Vagina (tissue), 2 donors: ENCODE results near the gene SPHK1.

ENCODE experiments used
- POLR2A ChIP-seq, 2 donors: fragments of 450-650 bp; IDR thresholded peaks; one replicate each; pipeline ENCODE4 v1.6.1; 2017; ENCODE audit warnings: antibody characterized with exemption in 2 of 2, mild to moderate bottlenecking in 2 of 2, moderate library complexity in 2 of 2
- POLR2AphosphoS5 ChIP-seq, 2 donors: sonication (generic); formaldehyde crosslinking; IDR thresholded peaks; one replicate each; pipeline ENCODE4 v1.9.0; 2017; ENCODE audit warnings: antibody characterized with exemption in 2 of 2, mild to moderate bottlenecking in 2 of 2, low read depth in 1 of 2; ENCODE audit not compliant: insufficient read depth in 1 of 2
- TF ChIP-seq, protein P1 (sequence below), 3 experiments: fragments of 450-650 bp in 2 of 3; fragments of 200-600 bp in 1 of 3; sonication (generic) in 1 of 3; IDR thresholded peaks; one replicate each; pipeline ENCODE4 v1.5.1; 2017 to 2019; ENCODE audit warnings: antibody characterized with exemption in 3 of 3, mild to moderate bottlenecking in 2 of 3, moderate library complexity in 2 of 3

DNA sequence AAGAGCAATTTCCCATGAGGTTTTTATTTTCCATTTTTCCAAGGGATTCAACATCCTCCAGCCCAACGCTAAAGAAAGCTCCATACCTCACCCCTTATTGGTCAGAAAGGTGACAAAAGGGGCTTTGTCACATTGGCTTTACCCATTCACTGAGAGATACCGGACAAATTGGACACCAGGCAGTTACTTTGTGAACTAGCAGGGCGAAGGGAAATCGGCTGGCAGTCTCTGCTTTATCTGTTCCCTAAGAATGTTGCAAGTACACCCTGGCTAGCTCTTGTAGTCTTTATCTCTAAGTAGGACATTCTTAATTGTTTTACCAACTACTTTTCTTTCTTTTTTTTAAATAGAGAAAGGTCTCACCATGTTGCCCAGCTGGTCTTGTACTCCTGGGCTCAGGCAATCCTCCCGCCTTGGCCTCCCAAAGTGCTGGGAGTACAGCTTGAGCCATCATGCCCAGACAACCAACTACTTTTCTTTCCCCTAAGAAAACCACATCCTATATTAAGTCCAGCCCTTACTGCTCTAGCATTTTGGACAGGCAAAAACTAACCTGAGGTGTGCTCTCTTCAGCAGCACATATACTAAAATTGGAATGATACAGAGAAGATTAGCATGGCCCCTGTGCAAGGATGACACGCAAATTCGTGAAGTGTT, 47.5 kb upstream of the SPHK1 start:
- TF ChIP-seq, protein P1, sequence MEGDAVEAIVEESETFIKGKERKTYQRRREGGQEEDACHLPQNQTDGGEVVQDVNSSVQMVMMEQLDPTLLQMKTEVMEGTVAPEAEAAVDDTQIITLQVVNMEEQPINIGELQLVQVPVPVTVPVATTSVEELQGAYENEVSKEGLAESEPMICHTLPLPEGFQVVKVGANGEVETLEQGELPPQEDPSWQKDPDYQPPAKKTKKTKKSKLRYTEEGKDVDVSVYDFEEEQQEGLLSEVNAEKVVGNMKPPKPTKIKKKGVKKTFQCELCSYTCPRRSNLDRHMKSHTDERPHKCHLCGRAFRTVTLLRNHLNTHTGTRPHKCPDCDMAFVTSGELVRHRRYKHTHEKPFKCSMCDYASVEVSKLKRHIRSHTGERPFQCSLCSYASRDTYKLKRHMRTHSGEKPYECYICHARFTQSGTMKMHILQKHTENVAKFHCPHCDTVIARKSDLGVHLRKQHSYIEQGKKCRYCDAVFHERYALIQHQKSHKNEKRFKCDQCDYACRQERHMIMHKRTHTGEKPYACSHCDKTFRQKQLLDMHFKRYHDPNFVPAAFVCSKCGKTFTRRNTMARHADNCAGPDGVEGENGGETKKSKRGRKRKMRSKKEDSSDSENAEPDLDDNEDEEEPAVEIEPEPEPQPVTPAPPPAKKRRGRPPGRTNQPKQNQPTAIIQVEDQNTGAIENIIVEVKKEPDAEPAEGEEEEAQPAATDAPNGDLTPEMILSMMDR (IDR thresholded peaks at IDR 0.05) = no peak
- TF ChIP-seq POLR2A (IDR thresholded peaks at IDR 0.05) = no peak
- TF ChIP-seq POLR2AphosphoS5 (IDR thresholded peaks at IDR 0.05; ENCODE audit: insufficient read depth in 1 of 2, low read depth in 1 of 2) = no peak
